Prostate gland (tissue), 2 donors: ENCODE results near the gene ALK.

ENCODE experiments used
- POLR2A ChIP-seq: fragments of 450-650 bp; IDR thresholded peaks from one replicate; pipeline ENCODE4 v1.6.1; 2016; ENCODE audit warnings: antibody characterized with exemption, mild to moderate bottlenecking
- POLR2AphosphoS5 ChIP-seq: sonication (generic); formaldehyde crosslinking; IDR thresholded peaks from one replicate; pipeline ENCODE4 v1.6.1; 2017; ENCODE audit warnings: antibody characterized with exemption
- TF ChIP-seq, protein P1 (sequence below), 4 experiments: fragments of 200-600 bp in 2 of 4; fragments of 450-650 bp in 2 of 4; sonication (generic) in 2 of 4; IDR thresholded peaks; 1 replicate in 3 of 4; 2 replicates in 1 of 4; pipeline ENCODE4 v1.5.1; 2016 to 2019; ENCODE audit warnings: antibody characterized with exemption in 4 of 4, mild to moderate bottlenecking in 2 of 4, moderate library complexity in 2 of 4

DNA sequence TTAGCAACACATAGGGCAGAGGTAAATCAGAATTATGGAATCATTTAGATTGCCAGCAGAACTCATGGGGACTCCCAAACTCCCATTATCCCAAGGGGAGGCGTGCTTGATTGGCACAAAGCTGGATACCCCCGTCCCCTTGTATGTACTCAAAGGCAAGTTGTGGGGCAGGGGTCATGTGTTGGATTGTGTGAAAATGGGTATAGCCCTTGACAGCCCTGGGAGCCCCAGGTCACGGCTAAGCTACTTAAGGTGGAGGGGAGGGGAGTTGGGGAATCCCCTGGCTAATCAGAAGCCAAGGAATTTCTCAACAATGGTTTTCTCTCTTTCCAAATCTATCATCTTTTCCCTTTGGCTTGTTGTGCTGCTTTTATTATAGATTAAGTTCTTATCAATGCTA, 773.4 kb downstream of the ALK start:
- TF ChIP-seq, protein P1, sequence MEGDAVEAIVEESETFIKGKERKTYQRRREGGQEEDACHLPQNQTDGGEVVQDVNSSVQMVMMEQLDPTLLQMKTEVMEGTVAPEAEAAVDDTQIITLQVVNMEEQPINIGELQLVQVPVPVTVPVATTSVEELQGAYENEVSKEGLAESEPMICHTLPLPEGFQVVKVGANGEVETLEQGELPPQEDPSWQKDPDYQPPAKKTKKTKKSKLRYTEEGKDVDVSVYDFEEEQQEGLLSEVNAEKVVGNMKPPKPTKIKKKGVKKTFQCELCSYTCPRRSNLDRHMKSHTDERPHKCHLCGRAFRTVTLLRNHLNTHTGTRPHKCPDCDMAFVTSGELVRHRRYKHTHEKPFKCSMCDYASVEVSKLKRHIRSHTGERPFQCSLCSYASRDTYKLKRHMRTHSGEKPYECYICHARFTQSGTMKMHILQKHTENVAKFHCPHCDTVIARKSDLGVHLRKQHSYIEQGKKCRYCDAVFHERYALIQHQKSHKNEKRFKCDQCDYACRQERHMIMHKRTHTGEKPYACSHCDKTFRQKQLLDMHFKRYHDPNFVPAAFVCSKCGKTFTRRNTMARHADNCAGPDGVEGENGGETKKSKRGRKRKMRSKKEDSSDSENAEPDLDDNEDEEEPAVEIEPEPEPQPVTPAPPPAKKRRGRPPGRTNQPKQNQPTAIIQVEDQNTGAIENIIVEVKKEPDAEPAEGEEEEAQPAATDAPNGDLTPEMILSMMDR (IDR thresholded peaks at IDR 0.05) = no peak
- TF ChIP-seq POLR2A = no peak
- no peak for TF ChIP-seq POLR2AphosphoS5
